VCaP (cell line): ENCODE results near the gene GPHN.
A peak's percentile ranks its signal among the peaks of the same experiment; 100 is the strongest.
"Not testable (repeated sequence)": the region's sequence is repeated elsewhere in the genome, so short reads cannot be mapped to it uniquely, and the experiment has no call there.

Experiments
- H3K27ac ChIP-seq: fragments of 450-650 bp; 2 replicates; pipeline ENCODE4 v1.5.1; 2017
- TF ChIP-seq, protein P1 (sequence below): fragments of 450-650 bp; conservative IDR thresholded peaks from 2 replicates; pipeline ENCODE4 v1.5.1; 2017; ENCODE audit warnings: mild to moderate bottlenecking, moderate library complexity

The GPHN gene

DNA sequence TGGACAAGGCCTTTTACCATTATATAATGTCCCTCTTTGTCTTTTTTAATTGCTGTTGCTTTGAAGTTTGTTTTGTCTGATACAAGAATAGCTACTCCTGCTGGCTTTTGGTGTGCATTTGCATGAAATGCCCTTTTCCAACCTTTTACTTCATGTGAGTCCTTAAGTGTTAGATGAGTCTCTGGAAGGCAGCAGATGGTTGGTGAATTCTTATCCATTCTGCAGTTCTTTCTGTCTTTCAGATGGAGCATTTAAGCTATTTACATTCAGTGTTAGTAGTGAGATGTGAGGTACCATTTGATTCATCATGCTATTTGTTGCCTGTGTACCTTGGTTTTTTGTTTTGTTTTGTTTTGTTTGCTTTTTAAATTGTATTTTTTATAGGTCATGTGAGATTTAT, 208.3 kb downstream of the GPHN start:
- TF ChIP-seq, protein P1, sequence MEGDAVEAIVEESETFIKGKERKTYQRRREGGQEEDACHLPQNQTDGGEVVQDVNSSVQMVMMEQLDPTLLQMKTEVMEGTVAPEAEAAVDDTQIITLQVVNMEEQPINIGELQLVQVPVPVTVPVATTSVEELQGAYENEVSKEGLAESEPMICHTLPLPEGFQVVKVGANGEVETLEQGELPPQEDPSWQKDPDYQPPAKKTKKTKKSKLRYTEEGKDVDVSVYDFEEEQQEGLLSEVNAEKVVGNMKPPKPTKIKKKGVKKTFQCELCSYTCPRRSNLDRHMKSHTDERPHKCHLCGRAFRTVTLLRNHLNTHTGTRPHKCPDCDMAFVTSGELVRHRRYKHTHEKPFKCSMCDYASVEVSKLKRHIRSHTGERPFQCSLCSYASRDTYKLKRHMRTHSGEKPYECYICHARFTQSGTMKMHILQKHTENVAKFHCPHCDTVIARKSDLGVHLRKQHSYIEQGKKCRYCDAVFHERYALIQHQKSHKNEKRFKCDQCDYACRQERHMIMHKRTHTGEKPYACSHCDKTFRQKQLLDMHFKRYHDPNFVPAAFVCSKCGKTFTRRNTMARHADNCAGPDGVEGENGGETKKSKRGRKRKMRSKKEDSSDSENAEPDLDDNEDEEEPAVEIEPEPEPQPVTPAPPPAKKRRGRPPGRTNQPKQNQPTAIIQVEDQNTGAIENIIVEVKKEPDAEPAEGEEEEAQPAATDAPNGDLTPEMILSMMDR = no peak
- H3K27ac ChIP-seq = no peak overlapping the region

DNA sequence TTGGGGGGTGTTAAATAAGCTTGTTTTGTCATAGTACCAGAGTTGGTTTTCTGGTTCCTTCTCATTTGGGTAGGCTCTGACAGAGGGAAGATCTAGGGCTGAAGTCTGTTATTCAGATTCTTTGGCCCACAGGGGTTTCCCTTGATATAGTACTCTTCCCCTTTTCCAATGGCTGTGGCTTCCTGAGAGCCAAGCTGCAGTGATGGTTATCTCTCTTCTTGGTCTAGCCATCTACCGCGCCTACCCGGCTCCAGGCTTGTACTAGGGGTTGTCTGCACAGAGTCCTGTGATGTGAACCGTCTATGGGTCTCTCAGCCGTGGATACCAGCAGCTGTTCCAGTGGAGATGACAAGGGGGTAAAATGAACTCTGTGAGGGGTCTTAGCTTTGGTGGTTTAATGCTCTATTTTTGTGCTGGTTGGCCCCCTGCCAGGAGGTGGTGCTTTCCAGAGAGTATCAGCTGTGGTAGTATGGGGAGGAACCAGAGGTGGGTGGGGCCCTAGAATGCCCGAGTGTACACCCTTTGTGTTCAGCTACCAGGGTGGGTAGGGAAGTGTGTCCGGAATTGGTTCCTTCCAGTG, 209.7 kb downstream of the GPHN start:
- TF ChIP-seq, protein P1 = no peak

DNA sequence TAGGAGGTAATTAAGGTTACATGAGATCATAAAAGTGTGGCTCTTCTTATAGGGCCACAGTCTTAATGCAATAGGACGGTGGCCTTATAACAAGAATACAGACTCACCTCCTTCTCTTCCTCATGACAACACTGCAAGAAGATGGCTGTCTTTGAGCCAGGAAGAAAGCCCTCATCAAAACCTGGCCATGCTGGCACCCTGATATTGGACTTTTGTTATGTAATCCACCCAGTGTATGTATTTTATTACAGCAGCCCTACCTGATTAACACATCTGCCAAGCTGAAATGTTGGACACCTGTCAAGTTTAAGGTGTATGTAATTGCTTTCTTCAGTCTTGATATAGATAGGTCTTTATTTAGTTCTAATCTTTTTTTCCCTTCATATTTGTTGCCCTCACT, 217.0 kb downstream of the GPHN start:
- TF ChIP-seq, protein P1 = no peak
- H3K27ac ChIP-seq = no peak overlapping the region

More for the DNA sequence above, 209.7 kb downstream of the GPHN start:
- H3K27ac ChIP-seq = no peak overlapping the region

GRCh38 chr14:66731298-66731697, 223.4 kb downstream of the GPHN start:
- not testable (repeated sequence) for H3K27ac ChIP-seq

DNA sequence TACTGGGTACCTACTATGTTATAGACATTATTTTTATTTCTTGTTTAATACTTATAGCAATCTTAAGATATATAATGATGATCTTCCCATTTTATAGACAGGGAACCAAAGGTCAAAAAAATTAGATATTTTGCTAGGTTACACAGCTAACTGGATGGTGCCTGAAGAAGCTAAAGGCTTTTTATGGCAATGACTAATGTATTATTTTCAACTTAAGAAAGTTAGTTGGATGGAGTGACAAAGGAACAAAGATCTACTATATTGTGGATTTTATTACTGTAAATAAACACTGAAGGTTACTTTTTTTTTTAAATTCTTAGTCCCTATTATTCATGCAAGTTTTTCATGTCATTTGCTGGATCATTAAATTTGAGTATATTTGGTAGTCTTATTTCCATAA, 227.9 kb downstream of the GPHN start:
- H3K27ac ChIP-seq = no peak overlapping the region
- TF ChIP-seq, protein P1 = no peak

- TF ChIP-seq, protein P1 = no peak
- H3K27ac ChIP-seq = no peak overlapping the region
Measured at GRCh38 chr14:66739826-66740225, 231.9 kb downstream of the GPHN start.

DNA sequence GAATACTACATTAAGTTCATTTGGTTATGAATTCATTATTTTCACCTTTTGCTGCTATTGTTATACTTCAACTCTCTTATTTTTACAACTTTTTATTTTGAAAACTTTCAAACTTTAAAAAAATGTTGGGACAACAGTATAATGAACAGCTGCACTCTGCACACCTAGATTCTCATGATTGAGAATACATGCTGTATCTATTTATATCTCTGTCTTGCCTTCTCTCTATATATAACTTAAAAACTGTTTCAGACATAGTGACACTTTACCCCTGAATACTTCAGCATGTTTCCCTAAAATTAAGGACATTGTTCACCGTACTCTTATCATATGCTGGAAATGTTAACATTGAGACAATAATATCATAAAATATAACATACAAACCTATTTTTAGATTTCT, 237.1 kb downstream of the GPHN start:
- TF ChIP-seq, protein P1 = no peak
- H3K27ac ChIP-seq = no peak overlapping the region

DNA sequence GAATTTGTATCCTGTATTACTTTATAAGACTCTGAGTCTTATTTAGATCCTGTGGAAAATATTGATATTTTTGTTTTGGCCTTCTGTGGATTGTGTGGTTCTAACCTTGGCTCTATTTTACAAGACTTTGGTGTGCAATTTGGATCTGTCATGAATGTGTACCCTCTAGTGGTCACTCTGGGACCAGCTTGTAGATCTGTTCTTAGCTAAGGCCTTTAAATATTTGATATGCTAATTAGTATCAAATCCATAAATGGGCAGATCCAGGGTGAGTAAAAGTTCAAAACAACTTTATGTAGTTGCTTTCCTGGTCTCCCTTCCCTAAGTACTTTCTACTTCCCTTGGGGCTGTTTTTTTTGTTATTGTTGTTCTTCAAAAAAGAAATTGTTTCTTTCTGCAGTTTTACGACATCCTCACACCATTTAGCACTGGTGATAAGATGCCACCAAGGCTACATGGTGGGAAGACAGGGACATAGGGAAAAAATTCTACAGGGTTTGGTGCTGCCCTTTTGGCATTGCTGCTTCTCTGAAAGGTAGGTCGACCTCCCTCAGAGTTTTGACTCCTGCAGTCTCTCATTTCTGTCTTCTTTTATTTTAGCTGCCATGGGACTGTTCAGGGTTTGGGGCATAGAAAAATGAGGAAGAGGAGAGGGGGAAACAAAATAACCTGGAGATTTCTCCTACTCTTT, 238.5 kb downstream of the GPHN start:
- no peak overlapping the region for H3K27ac ChIP-seq
- TF ChIP-seq, protein P1 = peak; percentile 72
